Thoracic aorta endothelial cell (primary cell): ENCODE results near the gene SCAP. TPM values are rescaled to one million over a fixed set of nuclear protein-coding genes. Genes with fewer than 3 reads are reported as not detected.

Experiments used
- small RNA-seq: library from RNA; depleted of rRNA; stranded (forward); fragments of <200 nt; gene quantifications from one replicate; pipeline ENCODE3, GENCODE V24; 2012
- total RNA-seq: library from RNA; depleted of rRNA; stranded (reverse); fragments of >200 nt; gene quantifications from 2 replicates; pipeline ENCODE4 v1.2.3, GENCODE V29; 2012

Gene SCAP
- 53.5 and 67.1 TPM in 2 replicates for total RNA-seq

GRCh38 chr3:47475570-47476329 lies at the start of gene SCAP:
SCAP (minus strand) TSS chr3:47475941; CDS start chr3:47442993, 32,948 bp downstream.

GRCh38 chr3:47513125-47513929 lies 37.6 kb upstream of the SCAP start, which contains the start of gene ELP6:
ELP6 (minus strand) TSS chr3:47513712; CDS start chr3:47513590, 122 bp downstream.

GRCh38 chr3:47380601-47381316 lies 95.0 kb downstream of the SCAP start, which contains the start of gene PTPN23:
PTPN23 (plus strand) TSS chr3:47381021; CDS start chr3:47381097, 76 bp downstream.

Small RNA genes lying within 50 kb of the gene (small RNA-seq; reads per million reads assigned to genes)
- not detected for gene AC099778.2

Other genes with a start within 250 kb of the SCAP start
- gene KIF9, start 193.1 kb downstream of the SCAP start, total RNA-seq: 11.2 and 12.5 TPM in 2 replicates
- 33.9 and 40.6 TPM in 2 replicates for gene KLHL18, start 193.0 kb downstream of the SCAP start, total RNA-seq
- gene PTPN23, start 94.9 kb downstream of the SCAP start, total RNA-seq: 26.2 and 32.6 TPM in 2 replicates
- gene ELP6, start 37.8 kb upstream of the SCAP start, total RNA-seq: 28.2 and 28.4 TPM in 2 replicates
- 0.40 and 0.79 TPM in 2 replicates for gene CSPG5, start 102.9 kb upstream of the SCAP start, total RNA-seq